Tibial artery (tissue), 4 donors: Measurements from ENCODE around the gene CNTN4.
"Not testable (repeated sequence)": the region's sequence is repeated elsewhere in the genome, so short reads cannot be mapped to it uniquely, and the experiment has no call there.

Experiments
- DNase-seq, 2 donors: peaks; one replicate each; pipeline ENCODE4 v3.0.0-alpha.2; 2019
- H3K27ac ChIP-seq, 2 donors: fragments of 200-600 bp; sonication (generic) in 1 of 2; 1 replicate in 1 of 2; 2 replicates in 1 of 2; pipeline ENCODE4 v1.5.1; 2018 to 2019; ENCODE audit warnings: mild to moderate bottlenecking in 1 of 2
- H3K27me3 ChIP-seq, 2 donors: fragments of 200-600 bp; sonication (generic) in 1 of 2; one replicate each; pipeline versions ENCODE4 v1.5.1 to v1.6.0; 2016 to 2019
- H3K36me3 ChIP-seq, 3 donors: fragments of 200-600 bp; sonication (generic) in 2 of 3; one replicate each; pipeline ENCODE4 v1.5.1; 2016 to 2019; ENCODE audit warnings: mild to moderate bottlenecking in 2 of 3
- H3K4me1 ChIP-seq, 4 donors: fragments of 200-600 bp; sonication (generic) in 2 of 4; 1 replicate in 3 of 4; 2 replicates in 1 of 4; pipeline ENCODE4 v1.5.1; 2016 to 2019
- H3K4me3 ChIP-seq, 2 donors: fragments of 200-600 bp; sonication (generic) in 1 of 2; 1 replicate in 1 of 2; 2 replicates in 1 of 2; pipeline ENCODE4 v1.5.1; 2018 to 2019; ENCODE audit warnings: mild to moderate bottlenecking in 2 of 2
- H3K9me3 ChIP-seq, 3 donors: fragments of 200-600 bp; sonication (generic) in 1 of 3; one replicate each; pipeline ENCODE4 v1.5.1; 2016 to 2019
- intact Hi-C: fragments of 100-400 bp; cut with DNase I; formaldehyde crosslinking; loops from one replicate; pipeline ENCODE4 v1.15.0; 2023; ENCODE audit warnings: low total_unique reads
- TF ChIP-seq, protein P1 (sequence below), 2 experiments: fragments of 200-600 bp in 1 of 2; fragments of 450-650 bp in 1 of 2; IDR thresholded peaks; one replicate each; pipeline ENCODE4 v1.5.1; 2017 to 2019; ENCODE audit warnings: antibody characterized with exemption in 2 of 2, mild to moderate bottlenecking in 1 of 2, moderate library complexity in 1 of 2

Gene CNTN4

DNA sequence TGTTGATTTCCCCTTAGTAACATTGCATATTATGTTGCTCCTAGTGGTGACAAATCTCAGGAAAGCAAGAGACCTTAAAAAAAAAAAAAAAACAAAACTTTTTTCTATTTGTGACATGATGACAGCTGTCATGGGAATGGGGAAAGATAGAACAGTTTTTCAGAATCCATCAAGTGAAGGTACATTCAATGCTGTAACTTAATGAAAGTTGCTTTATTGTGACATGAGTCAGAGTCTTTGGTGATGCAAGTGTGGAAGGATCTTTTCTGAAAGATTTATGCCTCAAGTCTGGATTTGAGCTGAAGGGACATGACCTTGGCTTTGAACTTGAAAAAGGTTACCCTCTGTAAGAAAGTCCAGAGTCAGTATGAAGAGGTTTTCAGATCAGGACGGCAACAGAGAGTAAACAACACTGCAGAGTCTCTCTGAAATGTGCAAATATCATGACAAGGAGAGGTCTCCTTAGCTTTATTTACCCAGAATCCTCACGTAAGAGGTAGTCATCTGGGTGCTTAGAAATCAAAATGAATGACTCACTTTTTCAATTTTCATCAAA is 424.7 kb downstream of the CNTN4 start:
- H3K27me3 ChIP-seq: no peaks in the 10 kb centered on the region
- no peaks in the 10 kb centered on the region for H3K36me3 ChIP-seq
- no peak for DNase-seq
- H3K9me3 ChIP-seq: no peaks in the 10 kb centered on the region
- H3K27ac ChIP-seq: no peak overlapping the region
- TF ChIP-seq, protein P1, sequence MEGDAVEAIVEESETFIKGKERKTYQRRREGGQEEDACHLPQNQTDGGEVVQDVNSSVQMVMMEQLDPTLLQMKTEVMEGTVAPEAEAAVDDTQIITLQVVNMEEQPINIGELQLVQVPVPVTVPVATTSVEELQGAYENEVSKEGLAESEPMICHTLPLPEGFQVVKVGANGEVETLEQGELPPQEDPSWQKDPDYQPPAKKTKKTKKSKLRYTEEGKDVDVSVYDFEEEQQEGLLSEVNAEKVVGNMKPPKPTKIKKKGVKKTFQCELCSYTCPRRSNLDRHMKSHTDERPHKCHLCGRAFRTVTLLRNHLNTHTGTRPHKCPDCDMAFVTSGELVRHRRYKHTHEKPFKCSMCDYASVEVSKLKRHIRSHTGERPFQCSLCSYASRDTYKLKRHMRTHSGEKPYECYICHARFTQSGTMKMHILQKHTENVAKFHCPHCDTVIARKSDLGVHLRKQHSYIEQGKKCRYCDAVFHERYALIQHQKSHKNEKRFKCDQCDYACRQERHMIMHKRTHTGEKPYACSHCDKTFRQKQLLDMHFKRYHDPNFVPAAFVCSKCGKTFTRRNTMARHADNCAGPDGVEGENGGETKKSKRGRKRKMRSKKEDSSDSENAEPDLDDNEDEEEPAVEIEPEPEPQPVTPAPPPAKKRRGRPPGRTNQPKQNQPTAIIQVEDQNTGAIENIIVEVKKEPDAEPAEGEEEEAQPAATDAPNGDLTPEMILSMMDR (IDR thresholded peaks at IDR 0.05): no peak
- H3K4me3 ChIP-seq: no peak overlapping the region
- peaks cover 0 to 7% (median 0%) of the 10 kb centered on the region in 4 donors for H3K4me1 ChIP-seq
- intact Hi-C loops: no loop called here

DNA sequence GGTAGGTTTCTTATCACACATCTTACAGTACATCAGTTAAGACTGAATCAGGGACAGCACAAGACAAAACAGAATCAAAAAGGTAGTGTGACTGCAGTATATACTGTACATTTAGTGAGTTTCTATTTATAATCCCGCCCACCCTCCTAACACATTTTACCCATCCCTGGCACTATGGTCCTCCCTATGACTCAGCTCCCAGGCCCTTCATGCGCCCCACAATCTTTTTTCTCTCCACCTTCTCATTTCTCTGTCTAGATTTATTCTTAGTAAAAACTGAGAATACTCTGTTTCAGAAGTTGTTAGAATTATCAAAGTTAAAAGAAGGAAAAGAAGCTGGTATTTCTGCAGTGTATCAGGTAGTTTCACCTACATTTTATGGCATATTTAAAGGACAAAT is 427.3 kb downstream of the CNTN4 start:
- no peak overlapping the region for H3K27ac ChIP-seq
- TF ChIP-seq, protein P1 (IDR thresholded peaks at IDR 0.05): no peak
- DNase-seq: no peak
- H3K4me1 ChIP-seq: peaks cover 0 to 7% (median 0%) of the 10 kb centered on the region in 4 donors
- intact Hi-C loops: no loop called here
- H3K9me3 ChIP-seq: no peaks in the 10 kb centered on the region
- no peaks in the 10 kb centered on the region for H3K36me3 ChIP-seq
- no peak overlapping the region for H3K4me3 ChIP-seq
- no peaks in the 10 kb centered on the region for H3K27me3 ChIP-seq

DNA sequence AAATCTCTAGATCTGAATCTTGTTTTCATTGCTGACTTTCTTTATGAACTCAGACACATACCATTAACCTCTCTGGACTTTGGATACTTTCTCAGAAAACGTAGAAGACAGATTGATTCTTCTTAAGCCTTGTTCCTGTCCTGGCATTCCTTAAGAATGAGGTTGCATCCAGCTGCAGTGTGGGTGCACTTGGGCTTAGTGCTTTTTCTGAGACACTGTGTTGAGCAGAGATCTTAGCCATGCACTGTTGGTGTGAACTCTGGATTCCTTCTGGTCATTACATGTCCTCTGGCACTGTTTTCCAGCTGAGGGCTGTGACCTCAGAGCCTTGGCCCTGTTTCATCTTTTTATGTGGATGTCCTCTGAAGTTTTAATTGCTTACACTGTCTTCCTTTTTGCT is 428.3 kb downstream of the CNTN4 start:
- intact Hi-C loops: no loop called here
- Histone ChIP-seq H3K36me3 (no peaks in the 10 kb centered on the region), H3K9me3 (no peaks in the 10 kb centered on the region), H3K4me3 (no peak overlapping the region), H3K4me1 (peaks cover 0 to 7% (median 0%) of the 10 kb centered on the region in 4 donors), H3K27ac (no peak overlapping the region), H3K27me3 (no peaks in the 10 kb centered on the region)
- DNase-seq: no peak
- TF ChIP-seq, protein P1 (IDR thresholded peaks at IDR 0.05): no peak

DNA sequence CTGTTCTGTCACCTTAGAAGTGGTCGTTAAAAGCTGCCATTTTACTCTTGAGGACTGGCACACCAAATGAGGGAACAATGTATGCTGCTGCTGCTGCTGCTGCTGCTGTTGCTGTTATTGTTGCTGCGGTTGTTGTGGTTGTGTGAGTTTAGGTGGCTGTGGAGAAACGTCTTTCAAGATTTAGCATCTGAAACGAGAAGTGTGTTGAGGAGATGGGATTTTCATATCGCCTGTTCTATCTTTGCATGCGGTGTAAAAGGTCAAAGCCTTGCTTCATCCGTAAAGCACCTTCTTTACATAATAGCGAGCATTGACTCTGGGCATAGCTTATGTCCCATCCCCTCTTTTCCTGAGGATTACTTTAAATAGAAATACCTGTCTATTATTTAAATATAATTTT is 428.7 kb downstream of the CNTN4 start:
- intact Hi-C loops, DNase-seq, H3K4me3 ChIP-seq, H3K27me3 ChIP-seq, H3K27ac ChIP-seq, H3K36me3 ChIP-seq, H3K4me1 ChIP-seq, H3K9me3 ChIP-seq: not testable (repeated sequence)

DNA sequence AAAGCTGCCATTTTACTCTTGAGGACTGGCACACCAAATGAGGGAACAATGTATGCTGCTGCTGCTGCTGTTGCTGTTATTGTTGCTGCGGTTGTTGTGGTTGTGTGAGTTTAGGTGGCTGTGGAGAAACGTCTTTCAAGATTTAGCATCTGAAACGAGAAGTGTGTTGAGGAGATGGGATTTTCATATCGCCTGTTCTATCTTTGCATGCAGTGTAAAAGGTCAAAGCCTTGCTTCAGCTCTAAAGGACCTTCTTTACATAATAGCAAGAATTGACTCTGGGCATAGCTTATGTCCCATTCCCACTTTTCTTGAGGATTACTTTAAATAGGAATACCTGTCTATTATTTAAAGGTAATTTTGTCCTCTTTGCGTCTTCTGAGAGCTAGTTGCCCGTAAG is 436.1 kb downstream of the CNTN4 start:
- H3K4me1 ChIP-seq, H3K27me3 ChIP-seq, intact Hi-C loops, H3K4me3 ChIP-seq, H3K36me3 ChIP-seq, H3K27ac ChIP-seq, DNase-seq, H3K9me3 ChIP-seq: not testable (repeated sequence)

DNA sequence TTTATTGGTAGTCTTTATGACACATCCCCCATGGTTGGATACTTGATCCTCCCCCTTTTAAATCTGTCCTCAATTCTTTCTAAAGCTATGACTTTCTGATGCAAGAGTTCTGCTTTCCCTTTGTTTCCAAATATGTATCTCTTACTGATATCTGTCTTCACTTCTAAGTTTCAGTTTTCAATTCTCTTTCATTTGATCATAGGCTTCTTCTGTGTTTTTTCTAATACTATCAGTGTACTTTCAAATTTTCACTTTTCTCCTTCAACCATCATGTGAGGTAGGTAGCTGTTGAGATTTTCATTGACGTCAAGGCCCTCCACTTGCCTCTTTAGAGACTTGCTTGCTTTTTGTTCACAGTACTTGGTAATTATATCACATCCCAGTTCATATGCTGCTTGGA is 436.5 kb downstream of the CNTN4 start:
- no peaks in the 10 kb centered on the region for H3K4me1 ChIP-seq
- no peak for DNase-seq
- intact Hi-C loops: no loop called here
- H3K4me3 ChIP-seq: no peak overlapping the region
- TF ChIP-seq, protein P1 (IDR thresholded peaks at IDR 0.05): no peak
- H3K27ac ChIP-seq: no peak overlapping the region
- H3K27me3 ChIP-seq: no peaks in the 10 kb centered on the region
- H3K36me3 ChIP-seq: no peaks in the 10 kb centered on the region
- H3K9me3 ChIP-seq: no peaks in the 10 kb centered on the region

DNA sequence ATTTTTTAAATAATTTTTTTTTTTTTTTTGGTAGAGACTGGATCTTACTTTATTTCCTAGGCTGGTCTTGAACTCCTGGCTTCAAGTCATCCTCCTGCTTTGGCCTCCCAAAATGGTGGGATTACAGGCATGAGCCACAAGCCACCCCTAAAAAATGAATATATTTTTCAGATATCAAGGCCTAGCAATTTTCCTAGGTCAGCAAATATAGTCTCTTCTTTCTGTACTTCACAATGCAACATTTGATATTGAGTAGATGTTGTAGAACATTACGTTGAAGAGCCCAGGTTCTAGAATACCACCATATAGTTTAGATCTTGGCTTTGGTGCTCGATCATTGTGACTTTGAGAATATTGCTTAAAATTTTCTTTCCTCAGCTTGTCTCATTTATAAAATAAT is 437.9 kb downstream of the CNTN4 start:
- Histone ChIP-seq H3K27ac (no peak overlapping the region), H3K4me3 (no peak overlapping the region), H3K36me3 (no peaks in the 10 kb centered on the region), H3K27me3 (no peaks in the 10 kb centered on the region), H3K4me1 (no peaks in the 10 kb centered on the region), H3K9me3 (no peaks in the 10 kb centered on the region)
- intact Hi-C loops: no loop called here
- TF ChIP-seq, protein P1 (IDR thresholded peaks at IDR 0.05): no peak
- DNase-seq: no peak
